ENCODE data around the gene PRRT2.

GRCh38 chr16:29864205-29864604, 52.2 kb downstream of the PRRT2 start:
- TF ChIP-seq POLR2A (IDR thresholded peaks at IDR 0.05) (no peak), POLR2AphosphoS5 (IDR thresholded peaks at IDR 0.05) (no peak), CTCF (IDR thresholded peaks at IDR 0.05 in 8 of 11, conservative IDR thresholded peaks at IDR 0.05 in 3 of 11) (no peak)

Measured in spleen (tissue), 7 donors.